HL-60 (cell line): ENCODE data around the gene ANKRD27.
"Not testable (repeated sequence)": the region's sequence is repeated elsewhere in the genome, so short reads cannot be mapped to it uniquely, and the experiment has no call there.

Experiments
- DNase-seq, 2 experiments: peaks; one replicate each; pipeline ENCODE4 v3.0.0-alpha.2; 2010 to 2020; ENCODE audit warnings: low read depth in 1 of 2, low spot score in 1 of 2
- H3K27ac ChIP-seq: fragments of 250-450 bp; sonication (Bioruptor Pico); replicated peaks from 2 replicates; pipeline ENCODE4 v1.5.1; 2020; ENCODE audit warnings: mild to moderate bottlenecking, moderate library complexity
- H3K27me3 ChIP-seq: fragments of 250-450 bp; sonication (Bioruptor Pico); 2 replicates; pipeline ENCODE4 v1.5.1; 2021; ENCODE audit warnings: mild to moderate bottlenecking, moderate library complexity; ENCODE audit not compliant: insufficient read depth, poor library complexity, severe bottlenecking
- H3K4me3 ChIP-seq: replicated peaks from 2 replicates; pipeline ENCODE4 v1.5.1; 2011; ENCODE audit warnings: mild to moderate bottlenecking, control low read depth, low read length; ENCODE audit not compliant: insufficient read depth
- GABPA ChIP-seq: IDR thresholded peaks from 2 replicates; pipeline ENCODE4 v1.6.1; 2012; ENCODE audit warnings: low read depth
- POLR2AphosphoS5 ChIP-seq: IDR thresholded peaks from 2 replicates; pipeline ENCODE4 v1.6.1; 2012; ENCODE audit warnings: low read depth
- SPI1 ChIP-seq: IDR thresholded peaks from 2 replicates; pipeline ENCODE4 v1.6.1; 2012; ENCODE audit warnings: low read depth, mild to moderate bottlenecking, borderline replicate concordance
- TF ChIP-seq, protein P1 (sequence below): IDR thresholded peaks from one replicate; pipeline ENCODE4 v1.5.1; 2011; ENCODE audit warnings: low read length, control low read depth, inconsistent platforms; ENCODE audit not compliant: insufficient read depth
- TF ChIP-seq, protein P2 (sequence below): IDR thresholded peaks from 2 replicates; pipeline ENCODE4 v1.6.1; 2012; ENCODE audit warnings: low read depth; ENCODE audit not compliant: insufficient replicate concordance

ANKRD27 gene

DNA sequence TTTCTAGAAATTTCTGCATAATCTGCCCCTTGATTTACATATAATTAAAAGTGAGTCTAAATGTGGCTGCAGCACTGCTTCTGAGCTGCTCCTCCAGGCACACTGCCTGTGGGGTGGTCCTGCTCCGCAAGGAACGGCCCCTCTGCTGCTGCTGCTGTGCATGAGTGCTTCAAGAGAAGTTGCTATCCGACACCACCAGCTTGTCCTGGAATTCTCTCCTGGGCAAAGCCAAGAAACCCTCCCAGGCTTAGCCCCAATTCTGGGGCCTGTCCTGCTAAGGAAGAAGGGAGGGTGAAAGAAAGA, 101.5 kb downstream of the ANKRD27 start:
- DNase-seq, result no peak
- Histone ChIP-seq H3K27ac (no peak overlapping the region), H3K4me3 (no peak overlapping the region), H3K27me3 (peaks cover 4% of the 10 kb centered on the region)
- TF ChIP-seq GABPA (no peak), POLR2AphosphoS5 (no peak), SPI1 (no peak)
- TF ChIP-seq, protein P1, sequence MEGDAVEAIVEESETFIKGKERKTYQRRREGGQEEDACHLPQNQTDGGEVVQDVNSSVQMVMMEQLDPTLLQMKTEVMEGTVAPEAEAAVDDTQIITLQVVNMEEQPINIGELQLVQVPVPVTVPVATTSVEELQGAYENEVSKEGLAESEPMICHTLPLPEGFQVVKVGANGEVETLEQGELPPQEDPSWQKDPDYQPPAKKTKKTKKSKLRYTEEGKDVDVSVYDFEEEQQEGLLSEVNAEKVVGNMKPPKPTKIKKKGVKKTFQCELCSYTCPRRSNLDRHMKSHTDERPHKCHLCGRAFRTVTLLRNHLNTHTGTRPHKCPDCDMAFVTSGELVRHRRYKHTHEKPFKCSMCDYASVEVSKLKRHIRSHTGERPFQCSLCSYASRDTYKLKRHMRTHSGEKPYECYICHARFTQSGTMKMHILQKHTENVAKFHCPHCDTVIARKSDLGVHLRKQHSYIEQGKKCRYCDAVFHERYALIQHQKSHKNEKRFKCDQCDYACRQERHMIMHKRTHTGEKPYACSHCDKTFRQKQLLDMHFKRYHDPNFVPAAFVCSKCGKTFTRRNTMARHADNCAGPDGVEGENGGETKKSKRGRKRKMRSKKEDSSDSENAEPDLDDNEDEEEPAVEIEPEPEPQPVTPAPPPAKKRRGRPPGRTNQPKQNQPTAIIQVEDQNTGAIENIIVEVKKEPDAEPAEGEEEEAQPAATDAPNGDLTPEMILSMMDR, result no peak
- TF ChIP-seq, protein P2, sequence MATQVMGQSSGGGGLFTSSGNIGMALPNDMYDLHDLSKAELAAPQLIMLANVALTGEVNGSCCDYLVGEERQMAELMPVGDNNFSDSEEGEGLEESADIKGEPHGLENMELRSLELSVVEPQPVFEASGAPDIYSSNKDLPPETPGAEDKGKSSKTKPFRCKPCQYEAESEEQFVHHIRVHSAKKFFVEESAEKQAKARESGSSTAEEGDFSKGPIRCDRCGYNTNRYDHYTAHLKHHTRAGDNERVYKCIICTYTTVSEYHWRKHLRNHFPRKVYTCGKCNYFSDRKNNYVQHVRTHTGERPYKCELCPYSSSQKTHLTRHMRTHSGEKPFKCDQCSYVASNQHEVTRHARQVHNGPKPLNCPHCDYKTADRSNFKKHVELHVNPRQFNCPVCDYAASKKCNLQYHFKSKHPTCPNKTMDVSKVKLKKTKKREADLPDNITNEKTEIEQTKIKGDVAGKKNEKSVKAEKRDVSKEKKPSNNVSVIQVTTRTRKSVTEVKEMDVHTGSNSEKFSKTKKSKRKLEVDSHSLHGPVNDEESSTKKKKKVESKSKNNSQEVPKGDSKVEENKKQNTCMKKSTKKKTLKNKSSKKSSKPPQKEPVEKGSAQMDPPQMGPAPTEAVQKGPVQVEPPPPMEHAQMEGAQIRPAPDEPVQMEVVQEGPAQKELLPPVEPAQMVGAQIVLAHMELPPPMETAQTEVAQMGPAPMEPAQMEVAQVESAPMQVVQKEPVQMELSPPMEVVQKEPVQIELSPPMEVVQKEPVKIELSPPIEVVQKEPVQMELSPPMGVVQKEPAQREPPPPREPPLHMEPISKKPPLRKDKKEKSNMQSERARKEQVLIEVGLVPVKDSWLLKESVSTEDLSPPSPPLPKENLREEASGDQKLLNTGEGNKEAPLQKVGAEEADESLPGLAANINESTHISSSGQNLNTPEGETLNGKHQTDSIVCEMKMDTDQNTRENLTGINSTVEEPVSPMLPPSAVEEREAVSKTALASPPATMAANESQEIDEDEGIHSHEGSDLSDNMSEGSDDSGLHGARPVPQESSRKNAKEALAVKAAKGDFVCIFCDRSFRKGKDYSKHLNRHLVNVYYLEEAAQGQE, result no peak

DNA sequence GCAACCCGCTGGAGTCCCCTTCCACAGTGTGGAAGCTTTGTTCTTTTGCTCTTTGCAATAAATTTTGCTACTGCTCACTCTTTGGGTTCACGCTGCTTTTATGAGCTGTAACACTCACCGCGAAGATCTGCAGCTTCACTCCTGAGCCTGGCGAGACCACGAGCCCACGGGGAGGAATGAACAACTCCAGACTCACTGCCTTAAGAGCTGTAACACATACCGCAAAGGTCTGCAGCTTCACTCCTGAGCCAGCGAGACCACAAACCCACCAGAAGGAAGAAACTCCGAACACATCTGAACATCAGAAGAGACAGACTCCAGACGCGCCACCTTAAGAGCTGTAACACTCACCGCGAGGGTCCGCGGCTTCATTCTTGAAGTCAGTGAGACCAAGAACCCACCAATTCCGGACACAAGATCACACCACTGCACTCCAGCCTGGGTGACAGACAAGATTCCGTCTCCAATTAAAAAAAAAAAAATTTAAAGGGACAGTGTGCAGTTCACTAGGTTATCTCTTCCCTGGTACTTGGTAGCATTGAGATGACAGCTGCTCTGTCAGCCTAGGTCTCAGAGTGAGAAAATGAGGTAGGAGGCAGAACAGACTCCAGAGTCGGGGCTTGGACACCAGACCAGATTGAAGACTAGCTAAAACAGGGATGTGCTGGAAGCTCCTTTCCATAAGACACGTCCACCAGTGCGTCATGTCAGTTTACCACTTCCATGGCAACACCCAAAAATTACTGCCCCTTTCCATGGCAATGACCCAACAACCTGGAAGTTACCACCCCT, 102.1 kb downstream of the ANKRD27 start:
- not testable (repeated sequence) for H3K27me3 ChIP-seq, H3K27ac ChIP-seq, DNase-seq, H3K4me3 ChIP-seq

DNA sequence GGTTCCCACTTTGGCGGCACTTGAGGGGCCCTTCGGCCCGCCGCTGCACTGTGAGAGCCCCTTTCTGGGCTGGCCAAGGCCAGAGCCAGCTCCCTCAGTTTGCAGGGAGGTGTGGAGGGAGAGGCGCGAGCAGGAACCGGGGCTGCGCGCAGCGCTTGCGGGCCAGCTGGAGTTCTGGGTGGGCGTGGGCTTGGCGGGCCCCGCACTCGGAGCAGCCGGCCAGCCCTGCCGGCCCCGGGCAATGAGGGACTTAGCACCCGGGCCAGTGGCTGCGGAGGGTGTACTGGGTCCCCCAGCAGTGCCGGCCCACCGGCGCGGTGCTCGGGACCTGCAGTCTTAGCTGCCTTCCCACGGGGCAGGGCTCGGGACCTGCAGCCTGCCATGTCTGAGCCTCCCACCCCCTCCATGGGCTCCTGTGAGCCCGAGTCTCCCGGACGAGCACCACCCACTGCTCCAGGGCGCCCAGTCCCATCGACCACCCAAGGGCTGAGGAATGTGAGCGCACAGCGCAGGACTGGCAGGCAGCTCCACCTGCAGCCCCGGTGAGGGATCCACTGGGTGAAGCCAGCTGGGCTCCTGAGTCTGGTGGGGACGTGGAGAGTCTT, 103.4 kb downstream of the ANKRD27 start:
- H3K27me3 ChIP-seq, DNase-seq, H3K27ac ChIP-seq, H3K4me3 ChIP-seq: not testable (repeated sequence)

DNA sequence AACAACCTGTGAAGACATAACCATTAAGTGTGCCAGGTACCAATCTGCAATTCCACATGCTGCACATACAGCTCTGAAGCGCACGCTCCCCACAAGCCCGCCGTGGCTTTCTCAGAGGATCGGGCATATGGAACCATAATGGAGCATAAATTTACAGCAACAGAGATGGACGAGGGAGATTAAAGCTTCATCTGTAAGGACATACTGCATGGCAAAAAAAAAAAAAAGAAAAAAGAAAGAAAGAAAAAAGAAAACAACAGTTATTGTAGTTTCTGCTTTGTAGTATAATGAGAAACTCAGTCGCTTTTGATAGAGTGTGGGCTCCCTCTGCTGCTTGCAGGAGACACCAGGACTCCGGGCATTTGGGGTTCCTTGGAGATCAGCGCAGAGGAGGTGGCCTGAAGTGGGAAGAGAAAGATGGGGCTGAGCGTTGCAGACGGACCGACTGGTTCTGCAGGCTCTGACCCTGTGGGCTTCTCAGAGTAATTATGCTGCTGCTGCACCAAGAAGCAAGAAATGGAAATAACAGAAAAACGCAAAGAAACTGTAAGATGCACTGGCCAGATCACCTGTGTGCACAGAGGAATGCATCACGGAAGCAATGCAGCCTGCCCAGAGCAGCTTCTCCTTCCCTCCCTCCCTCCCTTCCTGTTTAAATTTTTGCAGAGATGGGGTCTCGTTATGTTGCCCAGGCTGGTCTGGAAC, 104.7 kb downstream of the ANKRD27 start:
- DNase-seq, result peak in 1 of 2 experiments; percentile 62
- H3K4me3 ChIP-seq, result no peak overlapping the region
- H3K27me3 ChIP-seq, result peaks cover 4% of the 10 kb centered on the region
- TF ChIP-seq, protein P1, result peak; percentile 65
- TF ChIP-seq GABPA, result no peak
- TF ChIP-seq, protein P2, result no peak
- no peak overlapping the region for H3K27ac ChIP-seq
